Ishikawa (cell line): ENCODE data around the gene KIF17.

ENCODE experiments used
- CREB1 ChIP-seq: IDR thresholded peaks from 2 replicates; pipeline ENCODE4 v1.6.1; 2012; ENCODE audit warnings: low read depth
- EP300 ChIP-seq: IDR thresholded peaks from 2 replicates; pipeline ENCODE4 v1.6.1; 2012; ENCODE audit warnings: borderline replicate concordance
- FOXM1 ChIP-seq: IDR thresholded peaks from 2 replicates; pipeline ENCODE4 v1.6.1; 2012; ENCODE audit warnings: low read depth, borderline replicate concordance
- TF ChIP-seq, protein P1 (sequence below): IDR thresholded peaks from 2 replicates; pipeline ENCODE4 v1.6.1; 2012; ENCODE audit warnings: low read depth, mild to moderate bottlenecking

GRCh38 chr1:20730690-20731056 is 12.9 kb upstream of the KIF17 start:
- TF ChIP-seq FOXM1 (no peak), EP300 (no peak), CREB1 (no peak)
- TF ChIP-seq, protein P1, sequence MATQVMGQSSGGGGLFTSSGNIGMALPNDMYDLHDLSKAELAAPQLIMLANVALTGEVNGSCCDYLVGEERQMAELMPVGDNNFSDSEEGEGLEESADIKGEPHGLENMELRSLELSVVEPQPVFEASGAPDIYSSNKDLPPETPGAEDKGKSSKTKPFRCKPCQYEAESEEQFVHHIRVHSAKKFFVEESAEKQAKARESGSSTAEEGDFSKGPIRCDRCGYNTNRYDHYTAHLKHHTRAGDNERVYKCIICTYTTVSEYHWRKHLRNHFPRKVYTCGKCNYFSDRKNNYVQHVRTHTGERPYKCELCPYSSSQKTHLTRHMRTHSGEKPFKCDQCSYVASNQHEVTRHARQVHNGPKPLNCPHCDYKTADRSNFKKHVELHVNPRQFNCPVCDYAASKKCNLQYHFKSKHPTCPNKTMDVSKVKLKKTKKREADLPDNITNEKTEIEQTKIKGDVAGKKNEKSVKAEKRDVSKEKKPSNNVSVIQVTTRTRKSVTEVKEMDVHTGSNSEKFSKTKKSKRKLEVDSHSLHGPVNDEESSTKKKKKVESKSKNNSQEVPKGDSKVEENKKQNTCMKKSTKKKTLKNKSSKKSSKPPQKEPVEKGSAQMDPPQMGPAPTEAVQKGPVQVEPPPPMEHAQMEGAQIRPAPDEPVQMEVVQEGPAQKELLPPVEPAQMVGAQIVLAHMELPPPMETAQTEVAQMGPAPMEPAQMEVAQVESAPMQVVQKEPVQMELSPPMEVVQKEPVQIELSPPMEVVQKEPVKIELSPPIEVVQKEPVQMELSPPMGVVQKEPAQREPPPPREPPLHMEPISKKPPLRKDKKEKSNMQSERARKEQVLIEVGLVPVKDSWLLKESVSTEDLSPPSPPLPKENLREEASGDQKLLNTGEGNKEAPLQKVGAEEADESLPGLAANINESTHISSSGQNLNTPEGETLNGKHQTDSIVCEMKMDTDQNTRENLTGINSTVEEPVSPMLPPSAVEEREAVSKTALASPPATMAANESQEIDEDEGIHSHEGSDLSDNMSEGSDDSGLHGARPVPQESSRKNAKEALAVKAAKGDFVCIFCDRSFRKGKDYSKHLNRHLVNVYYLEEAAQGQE = no peak
